ENCODE measurements around the gene ENSA.

GRCh38 chr1:150596095-150596892 lies 33.1 kb downstream of the ENSA start:
- TF ChIP-seq CTCF (optimal IDR thresholded peaks at IDR 0.05 in 1 of 3, IDR thresholded peaks at IDR 0.05 in 1 of 3, conservative IDR thresholded peaks at IDR 0.05 in 1 of 3; ENCODE audit: extremely low read depth in 1 of 3, insufficient read depth in 2 of 3, low read length in 3 of 3) (no peak), EZH2 (IDR thresholded peaks at IDR 0.05; ENCODE audit: low read length) (no peak)

All from keratinocyte (primary cell).